H9 (cell line): ENCODE measurements around the gene PRRT1B. TPM values are rescaled to one million over a fixed set of nuclear protein-coding genes. Genes with fewer than 3 reads are reported as not detected.

Source experiments
- DNase-seq: peaks from one replicate; pipeline ENCODE4 v3.0.0-alpha.2; 2017
- H2AFZ ChIP-seq: one replicate; pipeline ENCODE4 v1.6.1; 2013; ENCODE audit warnings: mild to moderate bottlenecking, low read length, control low read depth, moderate library complexity
- H2AK5ac ChIP-seq: 2 replicates; pipeline ENCODE4 v1.6.1; 2013; ENCODE audit warnings: low read length, control low read depth, mixed read lengths; ENCODE audit not compliant: insufficient read length
- H2BK120ac ChIP-seq: one replicate; pipeline ENCODE4 v1.6.1; 2013; ENCODE audit warnings: low read depth, mild to moderate bottlenecking, low read length, control low read depth, inconsistent platforms; ENCODE audit not compliant: poor library complexity, severe bottlenecking
- H2BK12ac ChIP-seq: 2 replicates; pipeline ENCODE4 v1.6.1; 2013; ENCODE audit warnings: low read length, control low read depth, mixed read lengths, low read depth; ENCODE audit not compliant: insufficient read length
- H2BK15ac ChIP-seq: 2 replicates; pipeline ENCODE4 v1.6.1; 2013; ENCODE audit warnings: low read depth, low read length, control low read depth
- H2BK20ac ChIP-seq: one replicate; pipeline ENCODE4 v1.6.1; 2013; ENCODE audit warnings: low read depth, mild to moderate bottlenecking, low read length, control low read depth, inconsistent platforms; ENCODE audit not compliant: poor library complexity, severe bottlenecking
- H2BK5ac ChIP-seq: 2 replicates; pipeline ENCODE4 v1.6.1; 2013; ENCODE audit warnings: low read length, control low read depth, mixed read lengths; ENCODE audit not compliant: insufficient read length
- H3K14ac ChIP-seq: 2 replicates; pipeline ENCODE4 v1.6.1; 2013; ENCODE audit warnings: low read length, control low read depth; ENCODE audit not compliant: insufficient read depth
- H3K18ac ChIP-seq: 2 replicates; pipeline ENCODE4 v1.6.1; 2013; ENCODE audit warnings: low read depth, mild to moderate bottlenecking, mixed read lengths, low read length, control low read depth; ENCODE audit not compliant: insufficient read length
- H3K23ac ChIP-seq: 2 replicates; pipeline ENCODE4 v1.6.1; 2013; ENCODE audit warnings: low read length, control low read depth, mixed read lengths, low read depth; ENCODE audit not compliant: insufficient read length
- H3K23me2 ChIP-seq: 2 replicates; pipeline ENCODE4 v1.6.1; 2013; ENCODE audit warnings: low read depth, mild to moderate bottlenecking, mixed read lengths, low read length, control low read depth; ENCODE audit not compliant: insufficient read length, poor library complexity, severe bottlenecking
- H3K27ac ChIP-seq: 2 replicates; pipeline ENCODE4 v1.5.1; 2013; ENCODE audit warnings: low read length, control low read depth, mixed read lengths, low read depth; ENCODE audit not compliant: insufficient read length
- H3K27me3 ChIP-seq: 2 replicates; pipeline ENCODE4 v1.6.1; 2013; ENCODE audit warnings: low read length, control low read depth, inconsistent platforms; ENCODE audit not compliant: insufficient read depth
- H3K4ac ChIP-seq: 2 replicates; pipeline ENCODE4 v1.6.1; 2013; ENCODE audit warnings: low read depth, mild to moderate bottlenecking, control low read depth, inconsistent platforms, low read length, moderate library complexity
- H3K4me1 ChIP-seq: 2 replicates; pipeline ENCODE4 v1.6.1; 2013; ENCODE audit warnings: low read length, control low read depth, inconsistent platforms; ENCODE audit not compliant: insufficient read depth
- H3K4me2 ChIP-seq: 2 replicates; pipeline ENCODE4 v1.6.1; 2013; ENCODE audit warnings: low read length, control low read depth, mixed read lengths; ENCODE audit not compliant: insufficient read length, insufficient read depth
- H3K56ac ChIP-seq: 2 replicates; pipeline ENCODE4 v1.6.1; 2013; ENCODE audit warnings: low read depth, mild to moderate bottlenecking, mixed read lengths, low read length, control low read depth; ENCODE audit not compliant: insufficient read length
- H3K79me1 ChIP-seq: 2 replicates; pipeline ENCODE4 v1.6.1; 2013; ENCODE audit warnings: low read depth, mild to moderate bottlenecking, moderate library complexity, low read length, control low read depth, inconsistent platforms; ENCODE audit not compliant: insufficient read depth, poor library complexity, severe bottlenecking
- H3K79me2 ChIP-seq: 2 replicates; pipeline ENCODE4 v1.6.1; 2013; ENCODE audit warnings: low read length, control low read depth, inconsistent platforms; ENCODE audit not compliant: insufficient read depth
- H3K9ac ChIP-seq: 2 replicates; pipeline ENCODE4 v1.6.1; 2013; ENCODE audit warnings: low read length, control low read depth, mixed read lengths; ENCODE audit not compliant: insufficient read length; ENCODE audit errors: extremely low read depth
- H3K9me3 ChIP-seq: one replicate; pipeline ENCODE4 v1.6.1; 2013; ENCODE audit warnings: low read depth, low read length, inconsistent platforms; ENCODE audit not compliant: control insufficient read depth
- H3T11ph ChIP-seq: one replicate; pipeline ENCODE4 v1.6.1; 2013; ENCODE audit warnings: mild to moderate bottlenecking, low read length, control low read depth, inconsistent platforms
- H4K20me1 ChIP-seq: one replicate; pipeline ENCODE4 v1.6.1; 2013; ENCODE audit not compliant: control insufficient read depth, insufficient read length, insufficient read depth
- H4K5ac ChIP-seq: 2 replicates; pipeline ENCODE4 v1.6.1; 2013; ENCODE audit warnings: low read depth, mild to moderate bottlenecking, mixed read lengths, low read length, control low read depth; ENCODE audit not compliant: insufficient read length
- H4K8ac ChIP-seq: replicated peaks from 2 replicates; pipeline ENCODE4 v1.6.1; 2013; ENCODE audit warnings: low read length, control low read depth, mixed read lengths, low read depth; ENCODE audit not compliant: insufficient read length
- H4K91ac ChIP-seq: 2 replicates; pipeline ENCODE4 v1.6.1; 2013; ENCODE audit warnings: low read depth, mild to moderate bottlenecking, moderate library complexity, mixed read lengths, low read length, control low read depth; ENCODE audit not compliant: insufficient read length
- H3K27ac Mint-ChIP-seq, 3 experiments: 2 replicates in 2 of 3; 3 replicates in 1 of 3; pipeline ENCODE4 v1.8.0; 2020 to 2021; ENCODE audit warnings: mixed read lengths in 3 of 3, mild to moderate bottlenecking in 1 of 3, moderate library complexity in 1 of 3
- H3K27me3 Mint-ChIP-seq: 2 replicates; pipeline ENCODE4 v1.8.0; 2021; ENCODE audit warnings: low read depth, mild to moderate bottlenecking, moderate library complexity, mixed read lengths
- H3K36me3 Mint-ChIP-seq, 3 experiments: 2 replicates in 2 of 3; 3 replicates in 1 of 3; pipeline ENCODE4 v1.8.0; 2020 to 2021; ENCODE audit warnings: low read depth in 3 of 3, mixed read lengths in 3 of 3; ENCODE audit not compliant: insufficient read depth in 1 of 3
- H3K4me1 Mint-ChIP-seq, 2 experiments: 2 replicates each; pipeline ENCODE4 v1.8.0; 2020; ENCODE audit warnings: mixed read lengths in 2 of 2
- H3K4me3 Mint-ChIP-seq, 2 experiments: 2 replicates in 1 of 2; 3 replicates in 1 of 2; pipeline ENCODE4 v1.8.0; 2020 to 2021; ENCODE audit warnings: mild to moderate bottlenecking in 2 of 2, mixed read lengths in 2 of 2, moderate library complexity in 1 of 2
- H3K9me3 Mint-ChIP-seq, 2 experiments: 2 replicates in 1 of 2; 3 replicates in 1 of 2; pipeline ENCODE4 v1.8.0; 2020; ENCODE audit warnings: mild to moderate bottlenecking in 2 of 2, mixed read lengths in 2 of 2, moderate library complexity in 1 of 2
- WGBS: extraction: QIAGEN DNeasy Blood & Tissue Kit; methylation state at CpG from one replicate; pipeline ENCODE4 v1.1.7; 2013; ENCODE audit warnings: missing lambda C conversion rate, low lambda C conversion rate, mixed read lengths; ENCODE audit not compliant: insufficient read length; ENCODE audit errors: extremely low coverage; 5-methylcytosine and 5-hydroxymethylcytosine counted together
- total RNA-seq: library from RNA; stranded (reverse); gene quantifications from 2 replicates; pipeline ENCODE4 v1.2.1, GENCODE V29; 2021
- TF ChIP-seq, protein P1 (sequence below): fragments of 200-600 bp; sonication (generic); conservative IDR thresholded peaks from 3 replicates; pipeline ENCODE4 v1.8.0; 2021; ENCODE audit warnings: antibody characterized with exemption, mild to moderate bottlenecking

The PRRT1B gene
- total RNA-seq, 1 experiment from 2014 or later, result 1.0 TPM

DNA sequence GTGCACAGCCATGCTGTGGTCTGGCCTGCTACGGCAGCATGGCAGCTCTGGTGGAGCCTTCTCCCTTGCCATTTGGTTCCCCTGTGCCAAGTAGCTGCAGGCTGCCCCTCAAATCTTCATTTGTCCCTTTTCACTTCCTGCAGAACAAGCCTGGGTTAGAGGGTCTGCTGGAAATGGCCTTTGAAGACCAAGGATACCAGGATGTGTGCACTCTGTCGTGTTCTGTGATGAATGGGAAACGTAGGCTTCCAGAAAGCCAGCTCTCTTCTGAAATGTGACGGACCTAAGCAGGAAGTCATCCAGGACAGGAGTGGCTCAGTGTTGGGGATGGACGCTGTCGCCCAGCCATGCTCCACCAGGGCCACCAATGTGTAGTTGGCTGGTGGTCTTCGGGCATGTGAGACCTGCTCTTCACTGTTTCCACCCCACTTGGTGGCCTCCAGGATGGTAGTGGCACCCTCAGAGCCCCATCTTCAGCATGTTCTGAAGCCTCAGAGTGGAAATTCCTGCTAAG lies 46.0 kb upstream of the PRRT1B start:
- Mint-ChIP-seq H3K36me3 (peaks cover 29 to 74% (median 61%) of the 10 kb centered on the region in 3 experiments; a peak in 6 of 7 replicates), H3K4me1 (peaks cover 23 to 33% of the 10 kb centered on the region in 2 experiments), H3K27ac (peak overlapping the region in 1 of 3 experiments; percentile 92; a peak in 3 of 7 replicates), H3K27me3 (peaks cover 7% of the 10 kb centered on the region), H3K9me3 (no peaks in the 10 kb centered on the region), H3K4me3 (no peak overlapping the region)
- H3K79me1 ChIP-seq, result no peaks in the 10 kb centered on the region
- no peak overlapping the region for H3K23ac ChIP-seq
- H2BK12ac ChIP-seq, result no peak overlapping the region
- H3K56ac ChIP-seq, result no peak overlapping the region
- no peak overlapping the region for H2BK120ac ChIP-seq
- no peak overlapping the region for H4K5ac ChIP-seq
- no CpG with 5 or more reads among the region's 7 CpGs for WGBS
- TF ChIP-seq, protein P1, sequence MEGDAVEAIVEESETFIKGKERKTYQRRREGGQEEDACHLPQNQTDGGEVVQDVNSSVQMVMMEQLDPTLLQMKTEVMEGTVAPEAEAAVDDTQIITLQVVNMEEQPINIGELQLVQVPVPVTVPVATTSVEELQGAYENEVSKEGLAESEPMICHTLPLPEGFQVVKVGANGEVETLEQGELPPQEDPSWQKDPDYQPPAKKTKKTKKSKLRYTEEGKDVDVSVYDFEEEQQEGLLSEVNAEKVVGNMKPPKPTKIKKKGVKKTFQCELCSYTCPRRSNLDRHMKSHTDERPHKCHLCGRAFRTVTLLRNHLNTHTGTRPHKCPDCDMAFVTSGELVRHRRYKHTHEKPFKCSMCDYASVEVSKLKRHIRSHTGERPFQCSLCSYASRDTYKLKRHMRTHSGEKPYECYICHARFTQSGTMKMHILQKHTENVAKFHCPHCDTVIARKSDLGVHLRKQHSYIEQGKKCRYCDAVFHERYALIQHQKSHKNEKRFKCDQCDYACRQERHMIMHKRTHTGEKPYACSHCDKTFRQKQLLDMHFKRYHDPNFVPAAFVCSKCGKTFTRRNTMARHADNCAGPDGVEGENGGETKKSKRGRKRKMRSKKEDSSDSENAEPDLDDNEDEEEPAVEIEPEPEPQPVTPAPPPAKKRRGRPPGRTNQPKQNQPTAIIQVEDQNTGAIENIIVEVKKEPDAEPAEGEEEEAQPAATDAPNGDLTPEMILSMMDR, result no peak
- no peak overlapping the region for H3K4ac ChIP-seq
- H3K4me1 ChIP-seq, result no peaks in the 10 kb centered on the region
- H2BK15ac ChIP-seq, result no peak overlapping the region
- no peak overlapping the region for H3K4me2 ChIP-seq
- H3K18ac ChIP-seq, result no peak overlapping the region
- H3T11ph ChIP-seq, result no peak overlapping the region
- H3K14ac ChIP-seq, result no peak overlapping the region
- no peak overlapping the region for H4K8ac ChIP-seq
- H3K9ac ChIP-seq, result no peak overlapping the region
- no peak for DNase-seq
- no peak overlapping the region for H2AFZ ChIP-seq
- H2BK5ac ChIP-seq, result no peak overlapping the region
- H2AK5ac ChIP-seq, result no peak overlapping the region
- H2BK20ac ChIP-seq, result no peak overlapping the region
- H3K27ac ChIP-seq, result no peak overlapping the region
- no peaks in the 10 kb centered on the region for H3K79me2 ChIP-seq
- peaks cover 9% of the 10 kb centered on the region for H3K23me2 ChIP-seq
- no peaks in the 10 kb centered on the region for H3K27me3 ChIP-seq
- H4K20me1 ChIP-seq, result peaks cover 2% of the 10 kb centered on the region
- no peaks in the 10 kb centered on the region for H3K9me3 ChIP-seq
- H4K91ac ChIP-seq, result no peak overlapping the region
